Motor neuron (in vitro differentiated cells): ENCODE results near the gene ERC1. TPM values are rescaled to one million over a fixed set of nuclear protein-coding genes. Genes with fewer than 3 reads are reported as not detected.
A peak's percentile ranks its signal among the peaks of the same experiment; 100 is the strongest.

ENCODE experiments used
- ATAC-seq, 8 experiments: fragments of 200-7000 bp; cut with Tn5 transposase; replicated peaks in 6 of 8; 2 replicates each; pipeline ENCODE4 v1.8.0; 2021; ENCODE audit warnings: mild to moderate bottlenecking in 8 of 8, moderate library complexity in 8 of 8
- H3K27ac ChIP-seq, 2 donors: fragments of 250-450 bp; sonication (Bioruptor Pico); 2 replicates each; pipeline ENCODE4 v1.9.0; 2021; ENCODE audit warnings: antibody characterized with exemption in 2 of 2, mild to moderate bottlenecking in 2 of 2, moderate library complexity in 1 of 2
- H3K4me1 ChIP-seq, 2 donors: fragments of 250-450 bp; sonication (Bioruptor Pico); replicated peaks in 1 of 2; 2 replicates each; pipeline ENCODE4 v1.6.1; 2021; ENCODE audit warnings: antibody characterized with exemption in 2 of 2, mild to moderate bottlenecking in 2 of 2, moderate library complexity in 1 of 2
- H3K4me3 ChIP-seq, 5 donors: fragments of 250-450 bp; sonication (Bioruptor Pico); 2 replicates each; pipeline ENCODE4 v1.9.0; 2021; ENCODE audit warnings: antibody characterized with exemption in 5 of 5, mild to moderate bottlenecking in 5 of 5, moderate library complexity in 4 of 5
- WGBS, 10 experiments: fragments of 450-650 bp; shearing (Covaris generic); methylation state at CpG; one replicate each; pipeline ENCODE4 v1.0.0; 2022; 5-methylcytosine and 5-hydroxymethylcytosine counted together
- in situ Hi-C, 9 experiments: fragments of 400-800 bp; cut with MboI; loops; one replicate each; pipeline ENCODE4 v1.15.0; 2021; ENCODE audit warnings: low sequenced_read_pairs in 9 of 9, low pct_unique_long_range_greater_than_20kb in 2 of 9; ENCODE audit not compliant: unreplicated experiment in 9 of 9
- total RNA-seq, 8 experiments: library from RNA; unstranded; fragments of 300-600 nt; gene quantifications; 2 replicates each; pipeline versions ENCODE4 v1.2.3 to v1.2.4, GENCODE V29; 2022

Gene ERC1
- total RNA-seq: 10 to 100 TPM; 15.1 to 53.8 (median 34.6) TPM

DNA sequence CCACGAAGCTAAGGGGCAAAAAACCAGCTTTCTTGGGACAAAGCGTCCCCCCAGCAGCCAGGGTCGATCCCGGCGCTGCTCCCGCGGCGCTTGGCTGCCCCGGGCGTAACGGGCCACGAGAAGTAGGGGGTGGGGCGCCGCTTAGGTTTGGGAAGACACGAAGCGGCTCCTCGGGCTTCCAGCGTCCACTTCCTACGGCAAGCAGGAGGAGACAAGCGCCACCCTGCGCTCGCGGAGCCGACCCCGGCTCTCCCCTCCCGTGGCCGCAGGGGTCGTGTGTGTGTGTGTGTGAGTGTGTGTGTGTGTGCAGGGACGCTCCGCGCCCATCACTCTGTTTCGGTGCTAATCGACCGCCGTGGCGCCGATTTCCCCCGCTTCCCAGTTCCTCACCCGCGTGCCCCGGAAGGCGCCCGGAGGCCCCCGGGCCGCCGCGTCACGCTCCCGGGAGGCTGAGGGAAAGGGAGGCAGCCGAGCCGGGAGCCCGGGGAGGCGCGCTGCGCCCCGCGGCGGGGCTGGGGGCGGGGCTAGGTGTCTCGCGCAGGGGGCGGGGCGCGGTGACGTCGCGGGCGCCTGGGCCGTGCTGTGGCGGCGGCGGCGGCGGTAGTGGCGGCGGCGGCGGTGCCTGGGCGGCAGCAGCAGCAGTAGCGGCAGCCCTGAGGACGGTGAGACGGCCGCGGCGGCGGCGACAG, at the start of gene ERC1:
ERC1 (plus strand) TSS at position 563 of the 689 bp plus-strand sequence. CDS start 36,681 bp downstream, outside the sequence.
- peak within 1 kb of the TSS; percentile 93 to 96 for H3K27ac ChIP-seq
- 0 to 6% methylated on average over 1 to 3 of the region's 87 CpGs; no CpG with 5 or more reads in 8 of the 10 experiments for WGBS, 10 experiments
- H3K4me1 ChIP-seq: peaks cover 10 to 22% of the 10 kb centered on the region in 2 donors
- peak; percentile 75 to 88 (median 85) for ATAC-seq
- H3K4me3 ChIP-seq: peak within 1 kb of the TSS; percentile 58 to 91 (median 69)
- in situ Hi-C loops: loop anchor here in 1 of 9 experiments (25.0 kb wide), 2 partner anchors 96 to 596 kb away; partner anchors contain the start of gene FBXL14

DNA sequence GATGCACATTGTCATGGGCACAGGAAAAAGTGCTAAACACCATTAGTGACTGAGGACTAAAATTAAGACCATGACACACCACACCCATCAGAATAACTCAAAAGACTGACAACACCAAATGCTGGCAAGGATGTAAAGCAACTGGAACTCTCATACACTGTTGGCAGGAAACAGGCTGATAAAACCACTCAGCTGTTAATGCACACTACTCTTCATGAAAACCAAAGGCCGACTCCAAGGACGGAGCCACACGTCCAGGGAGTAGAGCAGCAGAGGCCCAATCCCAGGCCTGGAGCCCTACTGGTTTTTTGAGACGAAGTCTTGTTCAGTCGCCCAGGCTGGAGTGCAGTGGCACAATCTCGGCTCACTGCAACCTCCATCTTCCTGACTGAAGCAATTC, 48.0 kb upstream of the ERC1 start:
- in situ Hi-C loops: loop anchor here in 3 of 9 experiments (10.0 to 25.0 kb wide), 2 partner anchors 368 to 381 kb away; no protein-coding TSS in a partner anchor
- Histone ChIP-seq H3K4me3 (no peak overlapping the region), H3K4me1 (no peaks in the 10 kb centered on the region), H3K27ac (no peak overlapping the region)
- WGBS, 10 experiments: 40 to 96% (median 86%) methylated on average over 1 to 6 of the region's 6 CpGs; no CpG with 5 or more reads in 6 of the 10 experiments
- no peak for ATAC-seq

DNA sequence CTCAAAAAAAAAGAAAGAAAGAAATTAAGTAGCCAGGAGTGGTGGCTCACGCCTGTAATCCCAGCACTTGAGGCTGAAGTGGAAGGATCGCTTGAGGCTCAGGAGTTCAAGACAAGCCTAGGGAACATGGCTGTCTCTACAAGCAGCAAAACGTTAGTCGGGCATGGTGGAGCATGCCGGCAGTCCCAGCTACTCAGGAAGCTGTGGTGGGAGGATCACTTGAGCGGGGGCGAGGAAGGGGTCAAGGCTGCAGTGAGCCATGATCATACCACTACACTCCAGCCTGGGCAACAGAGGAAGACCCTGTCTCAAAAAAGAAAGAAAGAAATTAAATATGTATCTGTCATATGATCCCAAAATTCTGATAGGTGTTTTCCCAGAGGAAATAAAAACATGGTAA, 46.8 kb upstream of the ERC1 start:
- in situ Hi-C loops: loop anchor here in 3 of 9 experiments (10.0 to 25.0 kb wide), 2 partner anchors 369 to 382 kb away; no protein-coding TSS in a partner anchor
- H3K4me1 ChIP-seq: peaks cover 0 to 4% of the 10 kb centered on the region in 2 donors
- H3K4me3 ChIP-seq: no peak overlapping the region
- ATAC-seq: no peak
- 90 to 100% (median 93%) methylated on average over 1 to 7 of the region's 7 CpGs; no CpG with 5 or more reads in 1 of the 10 experiments for WGBS, 10 experiments
- no peak overlapping the region for H3K27ac ChIP-seq

DNA sequence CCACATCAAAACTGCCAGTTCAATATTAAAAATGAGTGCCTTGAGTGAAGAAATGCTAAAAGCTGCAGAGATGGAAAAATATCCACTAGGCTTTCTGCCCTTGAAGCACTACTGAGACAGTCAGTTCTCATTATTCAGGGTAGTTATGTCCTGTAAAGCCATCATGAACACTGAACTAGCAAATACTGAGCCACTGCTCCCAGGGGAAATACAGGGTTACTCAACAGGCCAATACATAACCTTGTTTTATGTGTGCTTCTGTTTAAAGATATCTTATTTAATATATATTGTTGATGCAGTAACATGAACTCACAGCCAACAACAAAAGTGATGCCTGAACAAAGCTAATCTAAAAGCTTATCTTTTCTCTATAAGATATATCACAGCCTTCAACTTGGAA, 44.8 kb upstream of the ERC1 start:
- in situ Hi-C loops: loop anchor here in 3 of 9 experiments (10.0 to 25.0 kb wide), 2 partner anchors 371 to 384 kb away; no protein-coding TSS in a partner anchor
- Histone ChIP-seq H3K4me1 (peaks cover 0 to 4% of the 10 kb centered on the region in 2 donors), H3K4me3 (no peak overlapping the region), H3K27ac (no peak overlapping the region)
- no peak for ATAC-seq

DNA sequence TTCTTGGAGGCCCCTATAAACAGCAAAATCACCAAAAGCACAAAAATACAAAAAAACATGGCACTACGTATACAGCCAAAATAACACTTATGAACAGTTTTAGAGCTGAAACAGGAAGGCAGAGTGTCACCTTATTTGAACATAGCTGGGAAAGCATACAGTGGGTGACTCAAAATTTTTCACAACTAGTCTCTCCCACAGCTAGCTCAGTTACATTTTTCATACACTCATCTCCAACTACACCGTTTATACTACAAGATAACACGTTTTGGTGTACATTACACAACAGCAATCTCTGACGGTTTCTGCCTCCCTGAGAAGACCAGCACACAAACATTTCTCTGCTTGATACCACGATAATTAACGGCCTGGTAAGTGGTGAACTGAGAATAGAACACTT, 44.4 kb upstream of the ERC1 start:
- WGBS, 10 experiments: 75 to 100% (median 97%) methylated on average over 1 to 6 of the region's 6 CpGs; no CpG with 5 or more reads in 2 of the 10 experiments
- no peak overlapping the region for H3K4me3 ChIP-seq
- H3K27ac ChIP-seq: no peak overlapping the region
- peaks cover 0 to 4% of the 10 kb centered on the region in 2 donors for H3K4me1 ChIP-seq
- in situ Hi-C loops: loop anchor here in 3 of 9 experiments (10.0 to 25.0 kb wide), 2 partner anchors 372 to 384 kb away; no protein-coding TSS in a partner anchor
- no peak for ATAC-seq

DNA sequence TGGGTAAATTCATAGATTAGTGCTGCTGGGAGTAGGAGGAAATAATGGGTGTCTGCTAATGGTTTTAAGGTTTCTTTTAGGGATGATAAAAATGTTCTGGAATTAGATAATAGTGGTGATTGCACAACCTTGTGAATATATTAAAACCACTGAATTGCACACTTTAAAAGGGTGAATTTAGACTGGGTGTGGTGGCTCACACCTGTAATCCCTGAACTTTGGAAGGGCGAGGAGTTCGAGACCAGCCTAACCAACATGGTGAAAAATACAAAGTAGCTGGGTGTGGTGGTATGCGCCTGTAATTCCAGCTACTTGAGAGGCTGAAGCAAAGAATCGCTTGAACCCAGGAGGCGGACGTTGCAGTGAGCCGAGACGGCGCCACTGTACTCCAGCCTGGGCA, 42.8 kb upstream of the ERC1 start:
- H3K4me1 ChIP-seq: peaks cover 0 to 4% of the 10 kb centered on the region in 2 donors
- in situ Hi-C loops: loop anchor here in 3 of 9 experiments (10.0 to 25.0 kb wide), 2 partner anchors 373 to 386 kb away; no protein-coding TSS in a partner anchor
- 73 to 81% (median 80%) methylated on average over 2 to 9 of the region's 9 CpGs; no CpG with 5 or more reads in 5 of the 10 experiments for WGBS, 10 experiments
- no peak overlapping the region for H3K27ac ChIP-seq
- peak overlapping the region; percentile 57 to 73 (median 67) for H3K4me3 ChIP-seq
- no peak for ATAC-seq

DNA sequence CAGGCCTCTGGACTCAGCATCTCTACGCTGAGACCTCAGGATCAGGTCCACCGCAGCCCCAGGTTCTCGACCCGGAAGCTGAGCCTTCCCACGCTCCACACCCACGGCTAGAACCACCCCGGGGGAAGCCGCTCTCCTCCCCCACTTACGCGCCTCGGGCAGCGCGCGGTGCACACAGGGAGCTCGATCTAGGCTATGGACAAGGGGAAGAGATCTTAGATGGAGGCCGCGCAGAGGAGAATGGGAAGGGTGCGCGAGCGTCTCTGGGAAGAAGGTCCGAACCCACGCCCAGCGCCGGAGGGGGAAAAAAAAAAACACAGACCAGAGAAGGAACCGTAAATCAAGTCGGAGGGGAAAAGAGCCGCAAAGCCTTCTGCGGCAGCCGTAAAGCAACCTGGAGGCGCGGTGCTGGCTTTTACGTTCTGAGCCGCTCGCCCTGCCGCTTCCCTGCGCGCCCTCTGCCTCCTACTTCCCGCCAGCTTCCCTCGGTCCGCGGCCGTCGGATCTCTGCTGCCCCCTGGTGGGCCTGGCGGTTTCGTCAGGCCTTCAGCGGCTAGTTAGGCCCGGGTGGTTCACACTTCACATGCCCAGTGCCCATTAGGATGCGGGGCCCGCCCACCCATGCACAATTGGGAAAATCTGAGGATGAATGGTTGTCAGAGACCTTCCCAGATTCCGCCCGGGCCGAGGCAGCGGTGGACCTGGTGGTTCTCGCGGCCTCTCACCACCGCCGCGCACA, 41.4 kb upstream of the ERC1 start, which contains the start of gene RAD52:
RAD52 (minus strand) TSS at position 242 of the 739 bp plus-strand sequence. CDS start 16,636 bp downstream, outside the sequence.
- peak; percentile 85 to 97 (median 94) for ATAC-seq
- peak within 1 kb of the TSS; percentile 78 to 85 for H3K27ac ChIP-seq
- 0 to 2% (median 2%) methylated on average over 2 to 11 of the region's 58 CpGs; no CpG with 5 or more reads in 7 of the 10 experiments for WGBS, 10 experiments
- in situ Hi-C loops: loop anchor here in 5 of 9 experiments (10.0 to 25.0 kb wide), 2 partner anchors 375 to 387 kb away; no protein-coding TSS in a partner anchor
- H3K4me3 ChIP-seq: peak within 1 kb of the TSS; percentile 57 to 73 (median 67)
- peaks cover 0 to 4% of the 10 kb centered on the region in 2 donors for H3K4me1 ChIP-seq

DNA sequence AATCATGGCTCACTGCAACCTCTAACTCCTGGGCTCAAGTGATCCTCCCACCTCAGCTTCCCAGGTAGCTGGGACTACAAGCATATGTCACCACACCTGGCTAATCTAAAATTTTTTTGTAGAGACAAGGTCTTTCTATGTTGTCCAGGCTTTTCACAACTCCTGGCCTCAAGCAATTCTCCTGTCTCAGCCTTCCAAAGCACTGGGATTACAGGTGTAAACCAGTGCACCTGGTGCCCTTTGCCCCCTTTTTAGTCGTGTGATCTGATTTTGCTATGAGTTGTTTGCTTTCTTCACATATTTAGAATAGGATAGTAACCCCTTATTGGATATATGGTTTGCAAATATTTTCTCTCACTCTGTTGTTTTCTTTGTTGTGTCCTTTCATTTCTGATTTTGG, 39.8 kb upstream of the ERC1 start:
- 0 to 100% (median 67%) methylated on average over 1 of the region's 1 CpG; no CpG with 5 or more reads in 1 of the 10 experiments for WGBS, 10 experiments

DNA sequence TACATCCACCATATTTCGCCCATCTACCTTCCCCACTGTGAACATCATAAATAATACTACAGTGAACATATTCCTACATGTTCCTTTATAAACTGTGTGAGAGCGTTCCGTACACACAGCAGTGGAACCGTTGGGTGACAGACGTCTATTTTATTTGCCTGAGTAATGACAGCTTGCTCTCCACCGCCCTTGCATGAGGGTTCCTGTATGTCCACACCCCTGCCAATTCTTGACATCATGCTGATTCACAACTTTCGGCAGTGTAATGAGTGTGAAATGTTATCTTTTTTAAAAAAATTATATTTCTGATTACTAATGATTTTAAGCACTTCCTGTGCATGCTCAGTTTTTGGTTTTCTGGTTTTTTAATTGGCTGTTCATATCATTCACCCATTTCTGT, 37.2 kb upstream of the ERC1 start:
- Histone ChIP-seq H3K27ac (no peak overlapping the region), H3K4me3 (no peak overlapping the region), H3K4me1 (no peaks in the 10 kb centered on the region)
- WGBS, 10 experiments: 4 to 100% (median 96%) methylated on average over 1 to 6 of the region's 7 CpGs; no CpG with 5 or more reads in 2 of the 10 experiments
- peak in 2 of 8 experiments; percentile 1 to 19 for ATAC-seq
- in situ Hi-C loops: loop anchor here in 2 of 9 experiments (25.0 kb wide), 1 partner anchor 391 kb away; no protein-coding TSS in a partner anchor

More for the DNA sequence above, 39.8 kb upstream of the ERC1 start:
- in situ Hi-C loops: loop anchor here in 2 of 9 experiments (25.0 kb wide), 1 partner anchor 389 kb away; no protein-coding TSS in a partner anchor
- ATAC-seq: no peak
- Histone ChIP-seq H3K4me3 (no peak overlapping the region), H3K4me1 (peaks cover 0 to 4% of the 10 kb centered on the region in 2 donors), H3K27ac (no peak overlapping the region)

DNA sequence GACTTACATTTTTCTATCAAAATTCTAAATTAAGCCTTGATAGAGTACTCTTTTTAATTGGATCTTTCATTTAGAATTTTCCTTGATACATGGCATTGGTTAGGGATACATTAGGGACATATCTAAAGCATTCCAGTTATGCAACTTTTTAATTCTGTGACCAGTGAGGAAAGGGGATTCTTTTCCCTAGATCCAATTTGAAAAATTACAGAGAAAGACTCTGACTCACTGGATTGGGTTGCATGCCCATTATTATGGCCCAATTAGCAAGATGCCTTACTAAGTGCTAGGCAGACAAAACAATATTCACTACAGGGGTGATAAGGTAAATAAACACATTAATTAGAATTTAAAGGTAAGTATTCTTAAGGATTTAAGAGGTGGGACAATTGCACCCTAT, 36.3 kb upstream of the ERC1 start:
- Histone ChIP-seq H3K4me3 (no peak overlapping the region), H3K4me1 (no peaks in the 10 kb centered on the region), H3K27ac (no peak overlapping the region)
- no peak for ATAC-seq
- in situ Hi-C loops: loop anchor here in 2 of 9 experiments (25.0 kb wide), 1 partner anchor 392 kb away; no protein-coding TSS in a partner anchor

DNA sequence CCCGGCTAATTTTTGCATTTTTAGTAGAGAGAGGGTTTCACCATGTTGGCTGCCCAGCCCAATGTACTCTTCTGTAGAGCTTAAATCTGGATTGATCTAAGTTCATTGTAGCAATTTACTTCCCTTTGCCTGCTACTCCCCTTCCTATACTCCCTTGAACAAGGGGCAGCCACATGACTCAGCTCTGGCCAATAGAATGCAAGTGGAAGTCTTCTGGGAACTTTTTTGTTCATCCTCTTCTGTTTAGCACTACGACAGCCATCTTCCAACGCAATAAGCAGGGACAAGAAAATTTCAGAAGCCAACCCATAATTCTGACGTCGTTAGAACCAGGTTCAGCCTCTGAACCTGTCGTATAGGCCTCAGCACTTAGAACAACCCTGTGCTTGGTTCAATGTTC, 35.1 kb upstream of the ERC1 start:
- Histone ChIP-seq H3K27ac (no peak overlapping the region), H3K4me1 (no peaks in the 10 kb centered on the region), H3K4me3 (no peak overlapping the region)
- in situ Hi-C loops: loop anchor here in 2 of 9 experiments (25.0 kb wide), 1 partner anchor 394 kb away; no protein-coding TSS in a partner anchor
- no peak for ATAC-seq
- 78 to 100% (median 93%) methylated on average over 1 to 5 of the region's 6 CpGs; no CpG with 5 or more reads in 2 of the 10 experiments for WGBS, 10 experiments

DNA sequence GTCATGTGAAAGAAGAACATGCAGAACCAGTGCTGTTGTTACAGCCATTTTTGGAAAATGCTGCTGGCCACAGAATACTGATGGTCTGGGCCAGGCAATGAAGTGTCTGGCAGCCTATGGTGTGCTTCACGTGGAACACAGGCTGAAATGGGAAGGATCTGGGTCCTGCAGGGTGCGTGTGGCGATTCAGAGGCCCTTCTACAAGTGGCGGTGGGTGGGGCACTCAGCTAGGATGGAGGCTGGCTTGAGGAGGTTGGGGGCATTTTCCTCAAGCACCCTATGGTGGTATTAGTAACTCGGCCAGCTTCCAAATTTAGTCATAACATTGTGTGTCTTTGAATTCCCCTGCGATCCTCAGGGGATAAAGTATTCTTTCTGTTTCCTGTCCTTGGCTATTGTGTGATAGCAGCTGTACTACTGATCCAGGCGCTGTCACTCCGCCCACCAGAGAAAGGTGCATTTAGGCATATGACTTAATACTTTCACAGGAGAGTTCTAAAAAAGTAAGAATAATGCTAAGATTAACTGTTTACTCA, 32.4 kb upstream of the ERC1 start:
- peak in 3 of 8 experiments; percentile 39 to 50 (median 40) for ATAC-seq
- Histone ChIP-seq H3K4me3 (no peak overlapping the region), H3K4me1 (no peaks in the 10 kb centered on the region), H3K27ac (no peak overlapping the region)
- in situ Hi-C loops: loop anchor here in 2 of 9 experiments (25.0 kb wide), 1 partner anchor 396 kb away; no protein-coding TSS in a partner anchor
- 55 to 100% (median 66%) methylated on average over 2 to 4 of the region's 8 CpGs; no CpG with 5 or more reads in 4 of the 10 experiments for WGBS, 10 experiments
